IPS DF 6.9 (cell line): ENCODE data around the gene TMA7.
"Not testable (repeated sequence)": the region's sequence is repeated elsewhere in the genome, so short reads cannot be mapped to it uniquely, and the experiment has no call there.

ENCODE experiments used
- DNase-seq: peaks from one replicate; pipeline ENCODE4 v3.0.0-alpha.2; 2013; ENCODE audit warnings: low read depth, low spot score
- H3K27ac ChIP-seq: one replicate; pipeline ENCODE4 v1.5.1; 2013; ENCODE audit warnings: low read length, control low read depth
- H3K27me3 ChIP-seq: 2 replicates; pipeline ENCODE4 v1.6.1; 2013; ENCODE audit warnings: mild to moderate bottlenecking, low read length; ENCODE audit not compliant: control insufficient read depth, insufficient read depth
- H3K36me3 ChIP-seq: 2 replicates; pipeline ENCODE4 v1.6.1; 2013; ENCODE audit warnings: low read length; ENCODE audit not compliant: control insufficient read depth, insufficient read depth
- H3K4me1 ChIP-seq: 2 replicates; pipeline ENCODE4 v1.6.1; 2013; ENCODE audit warnings: low read length; ENCODE audit not compliant: control insufficient read depth, insufficient read depth
- H3K4me3 ChIP-seq: 2 replicates; pipeline ENCODE4 v1.5.1; 2013; ENCODE audit warnings: mild to moderate bottlenecking, low read length
- H3K9me3 ChIP-seq: 2 replicates; pipeline ENCODE4 v1.6.1; 2013; ENCODE audit warnings: low read length, inconsistent platforms; ENCODE audit not compliant: control insufficient read depth, insufficient read depth
- WGBS: extraction: QIAGEN DNeasy Blood & Tissue Kit; methylation state at CpG from one replicate; pipeline ENCODE4 v1.1.7; 2013; ENCODE audit warnings: mixed read lengths, missing lambda C conversion rate; ENCODE audit not compliant: insufficient read length, insufficient coverage; 5-methylcytosine and 5-hydroxymethylcytosine counted together

The TMA7 gene

DNA sequence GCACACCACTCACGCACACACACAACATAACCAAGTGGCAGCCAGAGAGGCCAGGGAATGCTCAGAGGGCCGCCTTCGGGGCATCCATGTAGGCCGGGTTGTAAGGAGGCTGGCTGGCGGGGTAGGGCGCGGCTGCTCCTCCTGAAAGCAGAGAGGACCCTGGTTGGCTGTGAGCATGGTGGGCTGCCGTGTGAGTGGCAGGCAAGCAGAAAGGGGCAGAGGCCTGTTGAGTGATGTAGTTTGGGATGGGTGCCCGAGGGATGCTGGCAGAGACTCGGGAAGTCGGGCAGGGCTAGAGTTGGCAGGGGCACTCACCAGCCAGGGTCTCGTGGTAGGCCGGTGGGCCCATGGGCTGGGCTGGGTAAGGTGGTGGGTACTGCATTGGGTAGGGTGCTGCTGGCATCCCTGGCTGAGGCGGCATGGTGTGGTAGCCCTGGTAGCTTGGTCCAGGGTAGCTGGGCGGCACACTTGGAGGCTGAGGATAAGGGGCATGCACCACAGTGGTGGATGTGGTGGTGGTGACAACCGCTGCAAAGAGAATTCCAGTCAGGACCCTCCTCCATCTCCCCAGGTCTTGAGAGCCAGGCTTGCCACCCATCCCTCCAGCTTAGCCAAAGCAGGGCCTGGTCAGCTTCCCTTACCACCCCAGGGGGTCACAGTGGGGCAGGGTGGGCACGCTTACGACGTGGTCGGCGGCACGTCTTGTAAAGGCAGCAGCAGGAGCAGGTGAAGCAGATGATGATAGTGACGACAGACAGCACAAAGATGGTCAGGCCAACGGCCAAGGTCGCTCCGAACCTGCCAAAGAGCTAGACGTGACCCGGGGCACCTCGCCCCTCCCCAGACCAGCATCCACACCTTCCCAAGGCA is 29.2 kb downstream of the TMA7 start:
- WGBS: no CpG with 5 or more reads among the region's 29 CpGs
- Histone ChIP-seq H3K27me3 (no peaks in the 10 kb centered on the region), H3K4me1 (peaks cover 7% of the 10 kb centered on the region), H3K27ac (no peak overlapping the region), H3K36me3 (peaks cover 28% of the 10 kb centered on the region), H3K4me3 (no peak overlapping the region), H3K9me3 (no peaks in the 10 kb centered on the region)
- DNase-seq: no peak

DNA sequence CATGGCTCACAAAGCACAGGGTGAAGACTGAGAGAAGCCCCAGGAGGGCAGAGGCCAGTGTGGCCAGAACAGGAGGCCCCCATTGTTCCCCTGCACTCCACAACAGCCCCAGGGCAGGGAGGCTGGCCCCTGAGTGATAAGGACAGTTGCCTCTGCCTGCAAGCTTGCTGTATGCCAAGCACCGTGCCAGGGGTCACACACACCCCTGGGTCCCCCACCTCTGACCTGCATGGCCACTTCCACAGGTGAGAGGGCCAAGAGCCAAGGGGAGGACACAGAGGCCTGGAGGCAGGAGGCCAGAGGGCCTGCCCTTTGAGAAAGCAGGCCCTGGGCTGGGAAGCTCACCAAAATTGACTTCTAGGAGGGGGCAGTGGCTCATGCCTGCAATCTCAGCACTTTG is 30.2 kb downstream of the TMA7 start:
- peaks cover 9% of the 10 kb centered on the region for H3K4me1 ChIP-seq
- no peak for DNase-seq
- no peaks in the 10 kb centered on the region for H3K9me3 ChIP-seq
- H3K27ac ChIP-seq: no peak overlapping the region
- peaks cover 24% of the 10 kb centered on the region for H3K36me3 ChIP-seq
- no CpG with 5 or more reads among the region's 1 CpG for WGBS
- H3K4me3 ChIP-seq: no peak overlapping the region
- H3K27me3 ChIP-seq: no peaks in the 10 kb centered on the region

DNA sequence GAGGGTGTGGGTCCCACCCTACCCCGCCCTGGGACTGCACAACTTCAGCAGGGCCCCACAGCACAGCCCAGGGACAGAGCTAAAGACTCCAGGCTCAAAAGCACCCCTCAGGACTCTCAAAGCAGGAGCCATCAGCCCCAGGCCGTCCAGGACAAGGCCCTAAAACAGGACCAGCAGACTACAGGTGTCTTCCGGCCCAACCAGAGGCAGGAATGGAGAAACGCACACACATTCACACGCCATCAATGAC is 32.5 kb downstream of the TMA7 start:
- Histone ChIP-seq H3K27ac (no peak overlapping the region), H3K27me3 (no peaks in the 10 kb centered on the region), H3K36me3 (peaks cover 15% of the 10 kb centered on the region), H3K4me3 (peak overlapping the region; percentile 69; the same call in 1 of the 2 replicates), H3K4me1 (peaks cover 8% of the 10 kb centered on the region), H3K9me3 (no peaks in the 10 kb centered on the region)
- no peak for DNase-seq
- no CpG with 5 or more reads among the region's 5 CpGs for WGBS

DNA sequence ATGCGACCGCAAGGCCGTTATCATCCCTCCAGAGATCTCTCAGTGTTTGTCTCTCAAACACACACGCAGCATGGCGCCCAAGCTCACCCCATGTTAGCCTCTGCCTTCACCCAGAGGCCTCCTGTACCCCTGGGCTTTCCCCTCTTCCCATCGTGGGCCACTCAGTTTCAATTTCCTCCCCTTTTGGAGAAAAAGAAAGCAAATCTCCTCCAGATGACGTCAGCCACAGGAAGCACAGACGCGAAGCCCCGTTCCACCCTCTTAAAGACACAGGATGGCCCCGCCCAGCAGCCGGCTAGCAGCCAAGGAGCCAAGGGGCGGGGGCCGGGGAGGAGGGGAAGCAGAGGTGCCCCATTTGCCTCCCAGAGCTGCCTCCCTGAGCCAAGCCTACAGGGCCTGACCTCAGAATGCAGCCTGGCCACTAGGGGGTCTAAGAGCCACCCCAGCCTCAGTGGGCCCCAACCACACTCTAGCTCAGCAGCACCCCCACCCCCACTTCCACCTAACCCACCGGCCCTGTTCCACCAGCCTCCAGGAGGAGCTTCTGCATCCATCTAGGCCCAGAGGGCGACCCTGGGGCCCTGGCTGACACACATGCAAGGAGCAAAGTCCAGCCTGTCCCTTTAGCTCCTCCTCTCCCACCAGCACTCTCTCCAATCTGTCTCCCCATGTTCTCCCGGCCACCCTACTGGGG is 33.0 kb downstream of the TMA7 start:
- Histone ChIP-seq H3K27me3 (no peaks in the 10 kb centered on the region), H3K4me3 (peak overlapping the region; percentile 69; the same call in 1 of the 2 replicates), H3K4me1 (peaks cover 8% of the 10 kb centered on the region), H3K9me3 (no peaks in the 10 kb centered on the region), H3K27ac (no peak overlapping the region), H3K36me3 (peaks cover 15% of the 10 kb centered on the region)
- WGBS: no CpG with 5 or more reads among the region's 17 CpGs
- DNase-seq: peak; percentile 85

DNA sequence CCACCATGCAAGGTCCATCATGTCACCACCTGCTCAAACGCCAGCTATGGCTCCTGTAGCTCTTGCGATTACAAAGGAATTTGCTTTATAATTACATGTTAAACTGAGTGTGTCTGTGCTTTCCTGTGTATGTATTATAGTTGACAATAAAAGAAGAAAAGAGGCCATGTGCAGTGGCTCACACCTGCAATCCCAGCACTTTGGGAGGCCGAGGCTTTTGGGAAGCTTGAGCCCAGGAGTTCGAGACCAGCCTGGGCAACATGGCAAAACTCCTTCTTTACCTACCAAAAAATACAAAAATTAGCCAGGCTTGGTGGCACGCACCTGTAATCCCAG is 33.5 kb downstream of the TMA7 start:
- Histone ChIP-seq H3K36me3 (peaks cover 10% of the 10 kb centered on the region), H3K4me1 (peaks cover 8% of the 10 kb centered on the region), H3K27me3 (no peaks in the 10 kb centered on the region), H3K9me3 (no peaks in the 10 kb centered on the region), H3K27ac (no peak overlapping the region), H3K4me3 (no peak overlapping the region)
- no peak for DNase-seq
- WGBS: no CpG with 5 or more reads among the region's 5 CpGs

DNA sequence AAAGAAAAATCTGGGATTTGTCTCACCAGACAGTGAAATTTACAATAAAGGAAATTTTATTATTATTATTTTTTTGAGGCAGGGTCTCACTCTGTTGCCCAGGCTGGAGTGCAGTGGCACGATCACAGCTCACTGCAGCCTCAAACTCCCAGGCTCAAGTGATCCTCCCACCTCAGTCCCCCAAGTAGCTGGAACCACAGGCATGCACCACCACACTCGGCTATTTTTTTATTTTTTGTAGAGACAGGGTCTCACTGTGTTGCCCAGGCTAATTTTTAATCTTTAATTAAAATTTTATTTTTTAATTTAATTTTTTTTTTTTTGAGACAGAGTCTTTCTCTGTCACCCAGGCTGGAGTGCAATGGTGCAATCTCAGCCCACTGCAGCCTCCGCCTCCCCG is 34.0 kb downstream of the TMA7 start:
- not testable (repeated sequence) for H3K27me3 ChIP-seq, H3K4me3 ChIP-seq, H3K9me3 ChIP-seq, H3K27ac ChIP-seq, H3K36me3 ChIP-seq, H3K4me1 ChIP-seq, DNase-seq
- WGBS: no CpG with 5 or more reads among the region's 4 CpGs

DNA sequence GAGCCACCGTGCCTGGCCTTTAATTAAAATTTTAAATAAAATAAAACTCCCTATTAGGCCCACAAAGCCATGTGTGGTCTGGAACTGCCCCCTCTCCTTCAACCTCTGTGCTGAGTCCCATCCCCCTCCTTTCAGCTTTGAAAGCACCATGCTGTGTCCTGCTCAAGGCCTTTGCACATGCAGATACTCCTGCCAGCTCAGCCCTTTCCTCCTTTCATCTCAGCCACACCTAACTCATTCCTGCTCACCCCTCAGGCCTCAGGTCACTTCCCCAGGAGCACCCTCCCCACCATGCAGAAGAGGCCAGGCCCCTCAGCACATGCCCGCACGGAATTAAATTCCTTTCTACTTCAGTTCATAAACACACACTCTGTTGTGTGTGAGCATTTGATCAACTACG is 34.6 kb downstream of the TMA7 start:
- Histone ChIP-seq H3K4me3 (no peak overlapping the region), H3K36me3 (peaks cover under 1% of the 10 kb centered on the region; the same call in 1 of the 2 replicates), H3K9me3 (no peaks in the 10 kb centered on the region), H3K4me1 (peaks cover 8% of the 10 kb centered on the region), H3K27ac (no peak overlapping the region), H3K27me3 (no peaks in the 10 kb centered on the region)
- no CpG with 5 or more reads among the region's 4 CpGs for WGBS
- peak; percentile 99 for DNase-seq

DNA sequence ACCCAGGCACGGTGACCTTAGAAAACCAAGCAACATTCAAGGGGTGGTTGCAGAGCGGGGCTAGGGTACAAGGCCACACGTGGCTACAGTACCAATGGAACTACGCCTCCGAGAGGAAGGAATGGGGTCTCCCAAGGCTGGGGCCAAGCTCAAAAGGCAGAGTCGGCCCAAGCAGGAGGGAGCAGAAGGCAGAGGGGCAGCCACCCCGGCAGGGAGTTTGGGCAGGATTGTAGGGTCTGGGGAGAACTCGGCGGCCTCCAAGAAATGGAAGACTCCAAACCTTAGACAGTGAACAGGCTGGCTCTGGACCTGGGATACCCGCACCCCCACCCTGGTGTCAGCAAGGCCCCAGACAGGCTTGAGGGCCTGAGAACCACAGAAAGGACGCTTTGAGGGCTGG is 35.1 kb downstream of the TMA7 start:
- WGBS: no CpG with 5 or more reads among the region's 11 CpGs
- no peak for DNase-seq
- peaks cover 8% of the 10 kb centered on the region for H3K4me1 ChIP-seq
- no peaks in the 10 kb centered on the region for H3K36me3 ChIP-seq
- H3K27ac ChIP-seq: no peak overlapping the region
- no peaks in the 10 kb centered on the region for H3K9me3 ChIP-seq
- no peak overlapping the region for H3K4me3 ChIP-seq
- no peaks in the 10 kb centered on the region for H3K27me3 ChIP-seq

DNA sequence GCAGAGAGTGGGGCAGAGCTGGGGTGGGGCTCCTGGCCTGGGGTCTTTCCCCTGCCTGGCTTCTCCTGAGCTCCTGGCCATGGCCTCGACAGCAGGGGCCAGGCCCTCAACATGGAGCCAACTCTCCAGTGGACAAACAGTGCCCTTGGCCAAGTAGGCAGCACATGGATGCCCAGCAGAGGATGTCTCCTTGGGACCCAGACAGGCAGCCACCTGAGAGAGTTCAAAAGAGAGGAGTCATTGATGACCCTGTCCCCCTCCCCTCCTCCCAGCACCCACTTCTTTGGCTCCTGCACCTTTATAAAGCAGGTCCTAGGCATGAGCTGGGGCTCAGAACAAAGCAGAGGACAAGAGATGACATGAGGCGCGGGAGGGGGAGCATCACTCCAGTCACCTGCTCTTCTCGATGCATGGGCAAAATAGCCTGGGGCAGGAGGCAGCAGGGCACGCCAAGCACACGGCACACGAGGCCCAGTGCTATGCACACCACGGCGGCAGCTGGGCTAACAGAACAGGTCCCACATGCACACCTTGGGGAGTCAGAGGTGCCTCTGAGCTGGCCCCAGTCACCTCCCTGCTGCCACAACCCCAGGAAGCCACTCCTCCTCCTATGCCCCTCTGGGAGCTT is 36.5 kb downstream of the TMA7 start:
- H3K4me1 ChIP-seq: peaks cover 8% of the 10 kb centered on the region
- no peaks in the 10 kb centered on the region for H3K9me3 ChIP-seq
- DNase-seq: no peak
- no peaks in the 10 kb centered on the region for H3K27me3 ChIP-seq
- no CpG with 5 or more reads among the region's 9 CpGs for WGBS
- no peak overlapping the region for H3K27ac ChIP-seq
- H3K36me3 ChIP-seq: no peaks in the 10 kb centered on the region
- no peak overlapping the region for H3K4me3 ChIP-seq

DNA sequence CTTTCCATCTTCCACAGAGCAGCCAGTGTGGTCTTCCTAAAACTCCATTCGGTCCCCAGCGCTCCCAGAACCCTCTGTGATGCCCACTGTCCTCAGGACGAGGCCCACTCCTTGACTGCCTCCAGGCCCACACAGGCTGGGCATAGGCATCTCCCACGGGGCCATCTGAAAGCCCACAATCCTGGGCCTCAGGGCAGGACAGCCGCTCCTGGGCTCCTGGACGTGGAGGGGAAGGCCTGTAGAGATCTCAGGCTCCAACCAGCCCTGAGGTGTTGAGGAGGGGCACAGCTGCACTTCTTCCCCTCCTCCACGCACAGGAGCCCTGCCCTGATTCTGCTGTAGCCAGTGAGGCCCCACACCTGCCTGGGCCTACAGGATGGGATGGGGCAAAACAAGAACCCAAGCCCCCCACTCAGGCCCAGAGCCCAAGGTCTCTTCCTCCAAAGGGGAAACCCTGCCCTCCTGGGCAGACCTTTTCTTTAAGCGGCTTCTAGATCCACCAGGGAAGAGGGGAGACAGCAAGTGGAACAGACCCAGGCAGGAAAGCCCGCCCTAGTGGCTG is 38.0 kb downstream of the TMA7 start:
- no peak for DNase-seq
- no peaks in the 10 kb centered on the region for H3K36me3 ChIP-seq
- no CpG with 5 or more reads among the region's 9 CpGs for WGBS
- H3K4me1 ChIP-seq: peaks cover 8% of the 10 kb centered on the region
- no peak overlapping the region for H3K4me3 ChIP-seq
- H3K27me3 ChIP-seq: no peaks in the 10 kb centered on the region
- no peak overlapping the region for H3K27ac ChIP-seq
- no peaks in the 10 kb centered on the region for H3K9me3 ChIP-seq
